Retinal pigment epithelial cell (primary cell): ENCODE results near the gene PLD1.

Source experiments
- DNase-seq: peaks from one replicate; pipeline ENCODE4 v3.0.0-alpha.2; 2010; ENCODE audit warnings: low read depth
- H3K4me3 ChIP-seq: 2 replicates; pipeline ENCODE4 v1.5.1; 2011; ENCODE audit warnings: mild to moderate bottlenecking, low read length, control low read depth, moderate library complexity
- CTCF ChIP-seq: conservative IDR thresholded peaks from 2 replicates; pipeline ENCODE4 v1.5.1; 2011; ENCODE audit warnings: low read depth, low read length, control low read depth, inconsistent platforms

The PLD1 gene

DNA sequence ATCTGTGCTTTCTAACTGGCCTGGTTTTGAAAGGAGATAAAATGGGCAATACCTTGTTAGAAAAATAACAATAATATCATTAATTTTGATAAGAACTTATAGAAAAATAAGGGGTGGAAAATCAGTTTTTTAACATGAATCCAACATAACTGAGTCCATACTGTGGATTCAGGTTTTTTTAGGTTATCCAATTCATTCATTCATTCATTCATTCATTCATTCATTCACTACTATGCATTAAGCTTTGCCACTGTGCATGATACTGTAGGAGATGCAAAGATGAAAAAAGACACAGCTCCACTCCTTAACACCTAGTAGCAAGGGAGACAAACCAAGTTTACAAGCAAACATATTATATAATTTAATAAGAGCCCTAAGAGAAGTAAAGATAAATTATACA is 253.1 kb downstream of the PLD1 start:
- no peak for DNase-seq
- no peak for TF ChIP-seq CTCF

DNA sequence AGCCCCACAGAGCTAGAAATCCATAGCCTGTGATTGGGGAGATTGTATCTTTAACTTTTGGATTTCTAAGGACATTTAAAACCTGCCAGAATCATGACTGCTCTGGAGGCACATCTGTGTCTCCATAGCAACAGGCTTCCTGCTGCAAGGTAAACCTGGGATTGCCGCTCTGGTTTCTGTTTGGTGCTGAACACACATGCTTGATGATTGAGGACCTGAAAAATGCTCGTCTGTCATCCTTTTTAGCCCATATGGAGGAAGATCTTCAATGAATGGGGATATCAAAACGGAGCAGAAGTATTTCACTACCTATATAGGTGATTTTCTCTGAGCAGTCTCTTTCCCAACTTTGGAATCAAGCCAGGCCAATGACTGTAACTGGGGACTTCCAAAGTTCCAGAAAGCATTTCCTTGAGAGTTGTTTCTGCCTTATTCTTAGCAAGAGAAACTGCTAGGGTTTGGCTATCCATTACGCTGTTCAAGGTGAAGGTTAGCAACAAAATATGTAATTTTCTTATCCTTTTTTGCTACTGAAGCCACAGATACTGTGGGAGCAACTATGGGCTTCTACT is 253.6 kb downstream of the PLD1 start:
- DNase-seq: no peak
- TF ChIP-seq CTCF: no peak

More for the DNA sequence above, 253.1 kb downstream of the PLD1 start:
- no peak overlapping the region for H3K4me3 ChIP-seq

DNA sequence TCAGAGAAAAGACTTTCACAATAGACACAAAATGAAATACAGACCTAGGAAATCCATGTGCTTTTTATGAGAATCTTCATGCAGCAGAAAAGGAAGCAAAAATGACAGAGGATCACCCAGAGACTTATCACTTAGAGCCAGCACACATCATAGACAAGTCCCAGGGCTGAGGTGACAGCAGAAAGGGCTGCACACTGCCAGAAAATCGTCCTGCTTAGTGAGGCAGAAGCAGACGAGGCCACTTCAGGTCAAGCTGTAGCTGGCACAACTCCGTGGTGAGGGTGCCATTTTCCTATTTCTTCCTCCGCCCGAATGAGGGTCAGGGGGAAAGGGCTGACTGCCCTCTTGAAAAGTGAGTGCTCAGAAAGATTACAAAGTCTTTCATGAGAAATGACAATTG is 254.1 kb downstream of the PLD1 start:
- no peak for TF ChIP-seq CTCF
- no peak for DNase-seq
- no peak overlapping the region for H3K4me3 ChIP-seq

More for the DNA sequence above, 253.6 kb downstream of the PLD1 start:
- H3K4me3 ChIP-seq: no peak overlapping the region

- TF ChIP-seq CTCF: no peak
- DNase-seq: no peak
- H3K4me3 ChIP-seq: no peak overlapping the region
Measured at GRCh38 chr3:171553086-171553485, 257.2 kb downstream of the PLD1 start.

DNA sequence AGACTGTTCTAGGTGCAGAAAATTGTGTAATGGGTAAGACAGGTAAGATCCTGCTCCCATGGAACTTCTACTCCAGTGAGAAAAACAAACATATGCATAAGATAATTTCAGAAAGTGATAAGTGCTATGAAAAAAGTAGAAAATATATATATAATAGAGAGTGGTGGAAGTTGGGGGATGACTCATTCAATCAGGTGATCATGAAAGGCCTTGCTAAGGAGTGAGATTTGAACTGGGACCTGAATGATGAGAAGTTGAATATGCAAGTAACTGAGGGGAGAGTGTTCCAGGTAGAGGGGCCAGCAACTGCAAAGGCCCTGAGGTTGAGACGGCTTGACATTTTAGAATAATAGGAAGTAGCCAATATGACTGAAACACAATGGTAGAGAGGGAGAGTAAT is 257.8 kb downstream of the PLD1 start:
- no peak overlapping the region for H3K4me3 ChIP-seq
- DNase-seq: no peak
- no peak for TF ChIP-seq CTCF

DNA sequence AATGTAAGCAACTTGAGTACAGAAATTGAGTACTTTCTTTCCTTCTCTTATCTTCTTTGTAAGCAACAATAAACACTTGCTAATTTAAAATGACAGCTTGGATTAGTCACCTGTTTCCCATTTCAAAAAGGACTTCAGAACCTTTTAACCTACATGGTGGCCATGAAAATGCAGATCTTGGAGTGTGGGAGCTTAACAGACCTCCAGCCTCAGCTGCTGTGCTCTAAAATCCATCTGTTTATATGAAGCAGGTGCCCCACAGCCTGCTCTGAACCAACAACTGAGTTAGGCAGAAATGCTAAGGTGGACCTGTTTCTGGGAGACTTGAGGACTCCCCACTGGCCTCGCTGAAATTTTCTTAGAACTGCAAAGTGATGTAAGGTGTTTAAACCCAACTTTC is 259.0 kb downstream of the PLD1 start:
- H3K4me3 ChIP-seq: no peak overlapping the region
- DNase-seq: no peak
- no peak for TF ChIP-seq CTCF
